Mucosa of descending colon (tissue), 3 donors: ENCODE results near the gene PSIP1. TPM values are rescaled to one million over a fixed set of nuclear protein-coding genes. Genes with fewer than 3 reads are reported as not detected.

Experiments used
- ATAC-seq: fragments of 200-7000 bp; cut with Tn5 transposase; one replicate; pipeline ENCODE4 v1.9.1; 2020; ENCODE audit warnings: mild to moderate bottlenecking, moderate library complexity
- DNase-seq, 3 donors: peaks; one replicate each; pipeline ENCODE4 v3.0.0-alpha.2; 2020
- H3K36me3 ChIP-seq: fragments of 200-600 bp; one replicate; pipeline ENCODE4 v1.8.0; 2021; ENCODE audit warnings: low read depth, mild to moderate bottlenecking
- H3K4me1 ChIP-seq: fragments of 200-600 bp; one replicate; pipeline ENCODE4 v1.8.0; 2021; ENCODE audit warnings: low read depth, mild to moderate bottlenecking
- H3K4me3 ChIP-seq: fragments of 200-600 bp; one replicate; pipeline ENCODE4 v1.8.0; 2021; ENCODE audit warnings: mild to moderate bottlenecking
- H3K9me3 ChIP-seq: fragments of 200-600 bp; one replicate; pipeline ENCODE4 v1.8.0; 2021; ENCODE audit warnings: mild to moderate bottlenecking
- intact Hi-C, 2 donors: fragments of 100-400 bp; cut with DNase I in 1 of 2; cut with micrococcal nuclease in 1 of 2; formaldehyde crosslinking; loops; one replicate each; pipeline versions ENCODE4 v1.11.0 to v1.11.1; 2022; cut with DNase I, micrococcal nuclease
- total RNA-seq, 3 donors: library from RNA; stranded (reverse); fragmentation: NEBNext Ultra II Directional in 2 of 3; extraction: Animal tissue kit (Norgen Biotek cat#: 25700) in 2 of 3; gene quantifications; one replicate each; pipeline versions ENCODE4 v1.2.1 to v1.2.4, GENCODE V29; 2021 to 2023
- TF ChIP-seq, protein P1 (sequence below): fragments of 200-600 bp; IDR thresholded peaks from one replicate; pipeline ENCODE4 v1.8.0; 2022; ENCODE audit warnings: antibody characterized with exemption, mild to moderate bottlenecking
- donor health status: DM: no; HTN: no; CAD: no; lungs with moderate emphysema.
- donor health status: DM: no; HTN: no; CAD: no.
- donor health status: DM: no; HTN: yes; CAD: no.

PSIP1 gene
- total RNA-seq, 3 donors from 2014 or later = 19.9 to 58.4 (median 28.0) TPM

GRCh38 chr9:15491950-15492349, 18.8 kb downstream of the PSIP1 start:
- Histone ChIP-seq H3K36me3 (no peaks in the 10 kb centered on the region), H3K9me3 (no peaks in the 10 kb centered on the region), H3K4me3 (no peak overlapping the region), H3K4me1 (no peaks in the 10 kb centered on the region)
- DNase-seq (no peak), ATAC-seq (no peak)
- intact Hi-C loops = no loop called here
- TF ChIP-seq, protein P1, sequence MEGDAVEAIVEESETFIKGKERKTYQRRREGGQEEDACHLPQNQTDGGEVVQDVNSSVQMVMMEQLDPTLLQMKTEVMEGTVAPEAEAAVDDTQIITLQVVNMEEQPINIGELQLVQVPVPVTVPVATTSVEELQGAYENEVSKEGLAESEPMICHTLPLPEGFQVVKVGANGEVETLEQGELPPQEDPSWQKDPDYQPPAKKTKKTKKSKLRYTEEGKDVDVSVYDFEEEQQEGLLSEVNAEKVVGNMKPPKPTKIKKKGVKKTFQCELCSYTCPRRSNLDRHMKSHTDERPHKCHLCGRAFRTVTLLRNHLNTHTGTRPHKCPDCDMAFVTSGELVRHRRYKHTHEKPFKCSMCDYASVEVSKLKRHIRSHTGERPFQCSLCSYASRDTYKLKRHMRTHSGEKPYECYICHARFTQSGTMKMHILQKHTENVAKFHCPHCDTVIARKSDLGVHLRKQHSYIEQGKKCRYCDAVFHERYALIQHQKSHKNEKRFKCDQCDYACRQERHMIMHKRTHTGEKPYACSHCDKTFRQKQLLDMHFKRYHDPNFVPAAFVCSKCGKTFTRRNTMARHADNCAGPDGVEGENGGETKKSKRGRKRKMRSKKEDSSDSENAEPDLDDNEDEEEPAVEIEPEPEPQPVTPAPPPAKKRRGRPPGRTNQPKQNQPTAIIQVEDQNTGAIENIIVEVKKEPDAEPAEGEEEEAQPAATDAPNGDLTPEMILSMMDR = no peak

GRCh38 chr9:15485836-15486666, 24.7 kb downstream of the PSIP1 start:
- DNase-seq = no peak
- no peak for ATAC-seq
- intact Hi-C loops = no loop called here

DNA sequence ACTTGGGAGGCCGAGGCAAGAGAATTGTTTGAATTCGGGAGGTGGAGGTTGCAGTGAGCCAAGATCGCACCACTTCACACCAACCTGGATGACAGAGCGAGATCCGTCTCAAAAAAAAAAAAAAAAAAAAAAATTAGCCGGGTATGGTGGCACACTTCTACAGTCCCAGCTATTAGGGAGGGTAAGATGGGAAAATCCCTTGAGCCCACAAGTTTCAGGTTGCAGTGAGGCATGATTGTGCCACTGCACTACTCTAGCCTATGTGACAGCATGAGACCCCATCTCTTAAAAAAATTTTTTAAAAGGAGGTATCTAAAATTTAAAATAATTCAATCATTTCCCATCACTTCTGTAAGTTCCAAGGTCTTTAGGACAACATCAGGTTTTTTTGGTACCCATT, 26.0 kb downstream of the PSIP1 start:
- ATAC-seq (no peak), DNase-seq (no peak)
- intact Hi-C loops = no loop called here
- Histone ChIP-seq H3K36me3 (no peaks in the 10 kb centered on the region), H3K4me1 (no peaks in the 10 kb centered on the region), H3K4me3 (no peak overlapping the region), H3K9me3 (no peaks in the 10 kb centered on the region)
- TF ChIP-seq, protein P1 = no peak

More at GRCh38 chr9:15485836-15486666, 24.7 kb downstream of the PSIP1 start:
- H3K36me3 ChIP-seq = no peaks in the 10 kb centered on the region
- no peak overlapping the region for H3K4me3 ChIP-seq
- H3K9me3 ChIP-seq = no peaks in the 10 kb centered on the region
- H3K4me1 ChIP-seq = no peaks in the 10 kb centered on the region
- TF ChIP-seq, protein P1 = no peak

DNA sequence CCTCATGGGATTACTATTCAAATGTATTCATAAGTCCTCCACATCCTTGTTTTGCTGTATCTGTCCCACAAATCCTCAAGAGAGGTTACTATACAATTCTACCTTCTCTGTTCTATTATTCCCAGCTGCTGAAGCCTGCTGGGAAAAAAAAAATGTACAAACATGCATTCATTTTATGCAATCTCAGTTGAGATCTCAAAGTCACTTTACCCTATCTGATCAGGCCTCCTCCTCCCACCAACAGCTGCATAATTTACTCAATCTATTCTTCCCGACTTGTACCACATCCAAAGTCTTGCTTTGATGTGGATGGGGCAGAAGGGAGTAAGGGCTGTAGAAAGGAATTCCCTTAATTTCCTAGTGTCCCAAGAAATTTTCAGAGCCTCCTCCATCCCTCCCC, 28.6 kb downstream of the PSIP1 start:
- Histone ChIP-seq H3K4me1 (no peaks in the 10 kb centered on the region), H3K36me3 (no peaks in the 10 kb centered on the region)
- no peak for DNase-seq

DNA sequence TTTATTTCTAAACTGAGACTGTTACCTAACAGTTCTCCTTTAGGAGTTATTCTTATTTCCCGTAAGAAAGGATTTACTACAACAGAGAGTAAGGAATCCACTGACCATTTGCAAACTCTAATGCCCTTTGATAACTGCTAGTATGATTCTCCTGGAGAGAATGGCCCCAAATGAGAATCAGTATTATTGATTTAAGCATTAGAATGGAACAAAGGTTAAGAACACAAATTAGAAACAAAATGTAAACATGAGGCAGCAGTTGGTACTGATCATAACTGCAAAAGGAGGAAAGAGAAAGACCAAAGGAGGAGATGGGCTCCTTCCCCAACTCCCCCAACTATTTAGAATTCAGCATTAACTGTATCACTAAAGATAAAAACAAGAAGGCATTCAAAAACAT, 30.7 kb downstream of the PSIP1 start:
- TF ChIP-seq, protein P1 = no peak
- Histone ChIP-seq H3K36me3 (no peaks in the 10 kb centered on the region), H3K4me1 (no peaks in the 10 kb centered on the region), H3K9me3 (no peaks in the 10 kb centered on the region), H3K4me3 (no peak overlapping the region)
- intact Hi-C loops = no loop called here
- ATAC-seq (no peak), DNase-seq (no peak)

More for the DNA sequence above, 28.6 kb downstream of the PSIP1 start:
- intact Hi-C loops = no loop called here
- Histone ChIP-seq H3K9me3 (no peaks in the 10 kb centered on the region), H3K4me3 (no peak overlapping the region)
- TF ChIP-seq, protein P1 = no peak
- ATAC-seq = no peak
